Ureter (tissue), 1 donor: ENCODE data around the gene HSPG2. TPM values are rescaled to one million over a fixed set of nuclear protein-coding genes. Genes with fewer than 3 reads are reported as not detected.
"Not testable (repeated sequence)": the region's sequence is repeated elsewhere in the genome, so short reads cannot be mapped to it uniquely, and the experiment has no call there.

Source experiments
- DNase-seq: peaks from one replicate; pipeline ENCODE4 v3.0.0-alpha.2; 2020; ENCODE audit warnings: low spot score
- total RNA-seq: library from RNA; stranded (reverse); gene quantifications from one replicate; pipeline ENCODE4 v1.2.4, GENCODE V29; 2023
- donor health status: DM: yes; HTN: yes; CAD: no.

Gene HSPG2
- total RNA-seq = 298 TPM

GRCh38 chr1:21937034-21937371, at the start of gene HSPG2:
TSS of gene HSPG2 (minus strand) at chr1:21937310. CDS start at chr1:21937217, 93 bp downstream.
- no peak for DNase-seq

GRCh38 chr1:21986386-21986785, 49.3 kb upstream of the HSPG2 start:
- DNase-seq = not testable (repeated sequence)

- DNase-seq = not testable (repeated sequence)
Measured at GRCh38 chr1:21985893-21986292, 48.8 kb upstream of the HSPG2 start.

- DNase-seq = not testable (repeated sequence)
Measured at GRCh38 chr1:21983539-21983938, 46.4 kb upstream of the HSPG2 start.

- DNase-seq = not testable (repeated sequence)
Measured at GRCh38 chr1:21982122-21982521, 45.0 kb upstream of the HSPG2 start.

- not testable (repeated sequence) for DNase-seq
Measured at GRCh38 chr1:21981253-21981652, 44.1 kb upstream of the HSPG2 start.

GRCh38 chr1:21980515-21981220, 43.6 kb upstream of the HSPG2 start:
- not testable (repeated sequence) for DNase-seq

- DNase-seq = not testable (repeated sequence)
Measured at GRCh38 chr1:21978209-21978608, 41.1 kb upstream of the HSPG2 start.

GRCh38 chr1:21976703-21977239, 39.7 kb upstream of the HSPG2 start, which contains the start of gene CELA3B:
TSS of gene CELA3B (plus strand) at chr1:21977022. CDS start at chr1:21977040, 18 bp downstream.
- not testable (repeated sequence) for DNase-seq

GRCh38 chr1:21975296-21975695, 38.2 kb upstream of the HSPG2 start:
- not testable (repeated sequence) for DNase-seq

GRCh38 chr1:21974699-21975098, 37.6 kb upstream of the HSPG2 start:
- DNase-seq = peak; percentile 68

GRCh38 chr1:21973948-21974347, 36.8 kb upstream of the HSPG2 start:
- not testable (repeated sequence) for DNase-seq

- not testable (repeated sequence) for DNase-seq
Measured at GRCh38 chr1:21972973-21973441, 35.9 kb upstream of the HSPG2 start.

GRCh38 chr1:21970523-21970922, 33.4 kb upstream of the HSPG2 start:
- DNase-seq = not testable (repeated sequence)

GRCh38 chr1:21969066-21969465, 32.0 kb upstream of the HSPG2 start:
- not testable (repeated sequence) for DNase-seq

GRCh38 chr1:21967216-21967615, 30.1 kb upstream of the HSPG2 start:
- DNase-seq = not testable (repeated sequence)

- DNase-seq = no peak
Measured at GRCh38 chr1:21966247-21967000, 29.3 kb upstream of the HSPG2 start.

- peak; percentile 87 for DNase-seq
Measured at GRCh38 chr1:21963477-21964217, 26.5 kb upstream of the HSPG2 start.

- DNase-seq = no peak
Measured at GRCh38 chr1:21961799-21962198, 24.7 kb upstream of the HSPG2 start.

GRCh38 chr1:21961337-21961736, 24.2 kb upstream of the HSPG2 start:
- no peak for DNase-seq

GRCh38 chr1:21956720-21957552, 19.8 kb upstream of the HSPG2 start:
- DNase-seq = peak; percentile 83
